Esophagus muscularis mucosa (tissue), 4 donors: Measurements from ENCODE around the gene ZFYVE28. TPM values are rescaled to one million over a fixed set of nuclear protein-coding genes. Genes with fewer than 3 reads are reported as not detected.

Experiments used
- DNase-seq: peaks from one replicate; pipeline ENCODE4 v3.0.0-alpha.2; 2017; ENCODE audit errors: extremely low spot score
- H3K27ac ChIP-seq, 4 donors: fragments of 200-600 bp; sonication (generic); replicated peaks in 1 of 4; 1 replicate in 3 of 4; 2 replicates in 1 of 4; pipeline ENCODE4 v1.5.1; 2016 to 2019; ENCODE audit warnings: mild to moderate bottlenecking in 1 of 4
- H3K27me3 ChIP-seq, 4 donors: fragments of 200-600 bp; sonication (generic); one replicate each; pipeline versions ENCODE4 v1.5.1 to v1.6.0; 2016 to 2019
- H3K36me3 ChIP-seq, 4 donors: fragments of 200-600 bp; sonication (generic); one replicate each; pipeline ENCODE4 v1.5.1; 2016 to 2019
- H3K4me1 ChIP-seq, 4 donors: fragments of 200-600 bp; sonication (generic); one replicate each; pipeline ENCODE4 v1.5.1; 2016 to 2019
- H3K4me3 ChIP-seq, 4 donors: fragments of 200-600 bp; sonication (generic); 1 replicate in 2 of 4; 2 replicates in 2 of 4; pipeline ENCODE4 v1.5.1; 2016 to 2019; ENCODE audit warnings: mild to moderate bottlenecking in 4 of 4, moderate library complexity in 1 of 4
- H3K9me3 ChIP-seq, 4 donors: fragments of 200-600 bp; sonication (generic); 1 replicate in 3 of 4; 2 replicates in 1 of 4; pipeline ENCODE4 v1.5.1; 2016 to 2019
- EP300 ChIP-seq: sonication (generic); formaldehyde crosslinking; IDR thresholded peaks from one replicate; pipeline ENCODE4 v1.6.1; 2017; ENCODE audit warnings: antibody characterized with exemption
- POLR2A ChIP-seq: fragments of 450-650 bp; IDR thresholded peaks from one replicate; pipeline ENCODE4 v1.6.1; 2017; ENCODE audit warnings: antibody characterized with exemption, moderate library complexity, mild to moderate bottlenecking, low read depth
- POLR2AphosphoS5 ChIP-seq, 2 donors: sonication (generic); formaldehyde crosslinking; IDR thresholded peaks; one replicate each; pipeline ENCODE4 v1.6.1; 2017; ENCODE audit warnings: antibody characterized with exemption in 2 of 2
- WGBS: methylation state at CpG from one replicate; pipeline ENCODE4 v1.1.5; 2018; 5-methylcytosine and 5-hydroxymethylcytosine counted together
- intact Hi-C: fragments of 100-400 bp; cut with DNase I; formaldehyde crosslinking; loops from one replicate; pipeline ENCODE4 v1.15.1; 2023
- total RNA-seq, 4 donors: library from RNA; depleted of rRNA; stranded (reverse); fragments of >200 nt; gene quantifications; one replicate each; pipeline versions ENCODE4 v1.1.0 to v1.2.1, GENCODE V29; 2016
- TF ChIP-seq, protein P1 (sequence below), 3 experiments: fragments of 200-600 bp in 2 of 3; fragments of 450-650 bp in 1 of 3; sonication (generic) in 2 of 3; IDR thresholded peaks; one replicate each; pipeline ENCODE4 v1.5.1; 2017 to 2019; ENCODE audit warnings: antibody characterized with exemption in 3 of 3, mild to moderate bottlenecking in 2 of 3, moderate library complexity in 1 of 3

Gene ZFYVE28
- total RNA-seq, 4 donors from 2014 or later: 4.5 to 13.4 (median 8.4) TPM

DNA sequence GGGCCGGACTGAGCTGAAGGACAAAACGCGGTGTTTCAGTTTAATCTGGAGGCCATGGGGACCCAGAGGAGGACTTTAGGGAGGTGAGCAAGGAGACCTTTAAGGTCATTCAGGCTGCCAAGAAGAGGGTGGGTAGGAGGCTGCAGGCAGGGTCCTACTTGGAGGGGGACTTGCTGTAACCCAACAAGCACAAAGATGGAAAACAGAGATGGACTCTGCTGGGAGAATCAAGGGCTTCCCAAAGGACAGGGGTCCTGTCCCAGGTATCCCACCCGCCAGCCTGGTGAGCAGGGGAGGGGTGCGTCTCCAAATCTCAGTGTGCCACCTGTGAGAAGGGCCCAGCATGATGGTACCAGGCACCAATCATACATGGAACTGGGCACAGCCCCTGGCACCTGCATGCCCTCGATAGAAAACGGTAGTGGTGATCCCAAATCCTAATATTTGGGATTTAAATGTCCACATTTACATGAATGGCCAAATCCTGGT, 172.6 kb downstream of the ZFYVE28 start:
- H3K27me3 ChIP-seq: no peaks in the 10 kb centered on the region
- TF ChIP-seq POLR2A: no peak
- TF ChIP-seq POLR2AphosphoS5 (IDR thresholded peaks at IDR 0.05): no peak
- no peak for TF ChIP-seq EP300
- TF ChIP-seq, protein P1, sequence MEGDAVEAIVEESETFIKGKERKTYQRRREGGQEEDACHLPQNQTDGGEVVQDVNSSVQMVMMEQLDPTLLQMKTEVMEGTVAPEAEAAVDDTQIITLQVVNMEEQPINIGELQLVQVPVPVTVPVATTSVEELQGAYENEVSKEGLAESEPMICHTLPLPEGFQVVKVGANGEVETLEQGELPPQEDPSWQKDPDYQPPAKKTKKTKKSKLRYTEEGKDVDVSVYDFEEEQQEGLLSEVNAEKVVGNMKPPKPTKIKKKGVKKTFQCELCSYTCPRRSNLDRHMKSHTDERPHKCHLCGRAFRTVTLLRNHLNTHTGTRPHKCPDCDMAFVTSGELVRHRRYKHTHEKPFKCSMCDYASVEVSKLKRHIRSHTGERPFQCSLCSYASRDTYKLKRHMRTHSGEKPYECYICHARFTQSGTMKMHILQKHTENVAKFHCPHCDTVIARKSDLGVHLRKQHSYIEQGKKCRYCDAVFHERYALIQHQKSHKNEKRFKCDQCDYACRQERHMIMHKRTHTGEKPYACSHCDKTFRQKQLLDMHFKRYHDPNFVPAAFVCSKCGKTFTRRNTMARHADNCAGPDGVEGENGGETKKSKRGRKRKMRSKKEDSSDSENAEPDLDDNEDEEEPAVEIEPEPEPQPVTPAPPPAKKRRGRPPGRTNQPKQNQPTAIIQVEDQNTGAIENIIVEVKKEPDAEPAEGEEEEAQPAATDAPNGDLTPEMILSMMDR (IDR thresholded peaks at IDR 0.05): no peak
- peaks cover 25 to 45% (median 42%) of the 10 kb centered on the region in 4 donors for H3K36me3 ChIP-seq
- no peaks in the 10 kb centered on the region for H3K9me3 ChIP-seq
- intact Hi-C loops: no loop called here
- peak overlapping the region in 3 of 4 donors; percentile 23 to 49 (median 29) for H3K27ac ChIP-seq
- WGBS: 89% methylated on average over 7 of the region's 7 CpGs
- DNase-seq: no peak
- H3K4me1 ChIP-seq: peaks cover 23 to 49% (median 42%) of the 10 kb centered on the region in 4 donors
- no peak overlapping the region for H3K4me3 ChIP-seq

DNA sequence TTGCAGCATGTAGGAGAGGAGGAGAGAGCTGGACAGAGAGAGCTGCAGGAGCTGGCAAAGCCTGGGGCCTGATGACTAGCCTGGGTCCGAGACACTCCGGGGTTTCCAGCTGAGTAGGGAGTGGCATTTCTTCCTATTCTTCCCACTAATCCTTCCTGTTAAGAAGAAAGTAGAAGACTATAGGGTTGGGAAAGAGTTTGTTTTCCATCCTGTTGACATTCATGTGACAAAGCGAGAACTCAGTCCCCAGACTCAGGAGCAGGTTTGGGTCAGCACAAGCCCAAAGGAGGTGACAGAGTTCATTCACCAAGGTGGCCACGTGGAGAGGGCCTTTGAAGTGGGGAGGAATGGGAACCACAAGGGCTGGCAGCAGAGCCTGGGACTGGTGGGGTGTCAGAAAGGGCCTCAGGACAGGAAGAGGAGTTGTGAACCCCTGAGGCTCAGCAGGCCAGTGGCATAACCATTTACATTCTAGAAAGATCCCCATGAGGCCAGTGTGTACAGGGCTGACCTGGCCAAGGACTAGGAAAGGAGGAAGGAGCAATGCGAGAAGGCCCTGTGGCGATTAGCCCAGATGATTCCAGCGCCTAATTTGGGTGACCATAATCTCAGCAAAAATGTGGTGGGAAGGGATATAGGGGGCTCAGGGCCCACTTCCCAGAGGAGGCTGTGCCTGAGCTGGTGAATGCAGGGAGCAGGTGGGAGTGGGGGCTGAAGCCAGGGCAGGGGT, 173.2 kb downstream of the ZFYVE28 start:
- H3K27me3 ChIP-seq: no peaks in the 10 kb centered on the region
- WGBS: 54% methylated on average over 7 of the region's 7 CpGs
- H3K36me3 ChIP-seq: peaks cover 19 to 38% (median 36%) of the 10 kb centered on the region in 4 donors
- no peak overlapping the region for H3K4me3 ChIP-seq
- peak overlapping the region in 3 of 4 donors; percentile 29 to 49 (median 35) for H3K27ac ChIP-seq
- TF ChIP-seq POLR2A: no peak
- intact Hi-C loops: no loop called here
- DNase-seq: no peak
- H3K9me3 ChIP-seq: no peaks in the 10 kb centered on the region
- peaks cover 29 to 55% (median 48%) of the 10 kb centered on the region in 4 donors for H3K4me1 ChIP-seq

DNA sequence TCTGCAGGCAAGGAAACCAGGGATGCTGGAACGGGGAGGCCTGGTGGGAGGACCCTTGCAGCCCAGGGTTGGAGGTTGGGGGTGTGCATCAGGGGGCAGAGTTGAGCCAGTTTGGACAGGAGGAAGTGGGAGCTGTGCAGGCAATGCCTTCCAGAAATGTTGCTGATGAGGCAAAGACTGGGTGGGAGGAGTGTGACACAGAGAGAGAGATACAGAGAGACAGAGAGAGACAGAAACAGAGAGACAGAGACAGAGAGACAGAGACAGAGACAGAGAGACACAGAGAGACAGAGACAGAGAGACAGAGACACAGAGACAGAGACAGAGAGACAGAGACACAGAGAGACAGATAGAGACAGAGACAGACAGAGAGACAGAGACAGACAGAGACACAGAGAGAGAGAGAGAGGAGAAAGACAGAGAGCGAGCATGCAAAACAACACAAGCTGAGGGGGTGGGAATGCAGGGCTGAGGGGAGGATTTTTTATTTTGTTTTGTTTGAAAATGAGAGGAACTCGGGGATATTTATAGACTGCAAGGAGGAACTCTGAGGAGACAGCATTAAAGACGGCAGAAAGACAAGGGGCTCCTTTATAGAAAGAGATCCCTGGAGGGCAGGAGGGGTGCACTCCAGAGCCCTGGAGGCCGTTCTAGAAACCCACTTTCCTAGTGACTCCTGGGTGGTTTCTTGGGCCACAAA, 174.6 kb downstream of the ZFYVE28 start:
- DNase-seq: no peak
- H3K27me3 ChIP-seq: no peaks in the 10 kb centered on the region
- no peaks in the 10 kb centered on the region for H3K9me3 ChIP-seq
- intact Hi-C loops: loop anchor here (2.0 to 5.0 kb wide), 3 partner anchors 17 to 218 kb away; partner anchors contain the start of genes CFAP99 and ZFYVE28
- peaks cover 43 to 69% (median 62%) of the 10 kb centered on the region in 4 donors for H3K4me1 ChIP-seq
- H3K4me3 ChIP-seq: no peak overlapping the region
- H3K36me3 ChIP-seq: peaks cover 5 to 25% (median 22%) of the 10 kb centered on the region in 4 donors
- H3K27ac ChIP-seq: peak overlapping the region; percentile 29 to 49 (median 40)
- 25% methylated on average over 5 of the region's 5 CpGs for WGBS
- TF ChIP-seq POLR2A: no peak
- TF ChIP-seq, protein P1 (IDR thresholded peaks at IDR 0.05): peak in 1 of 3 experiments; percentile 29
- no peak for TF ChIP-seq EP300

DNA sequence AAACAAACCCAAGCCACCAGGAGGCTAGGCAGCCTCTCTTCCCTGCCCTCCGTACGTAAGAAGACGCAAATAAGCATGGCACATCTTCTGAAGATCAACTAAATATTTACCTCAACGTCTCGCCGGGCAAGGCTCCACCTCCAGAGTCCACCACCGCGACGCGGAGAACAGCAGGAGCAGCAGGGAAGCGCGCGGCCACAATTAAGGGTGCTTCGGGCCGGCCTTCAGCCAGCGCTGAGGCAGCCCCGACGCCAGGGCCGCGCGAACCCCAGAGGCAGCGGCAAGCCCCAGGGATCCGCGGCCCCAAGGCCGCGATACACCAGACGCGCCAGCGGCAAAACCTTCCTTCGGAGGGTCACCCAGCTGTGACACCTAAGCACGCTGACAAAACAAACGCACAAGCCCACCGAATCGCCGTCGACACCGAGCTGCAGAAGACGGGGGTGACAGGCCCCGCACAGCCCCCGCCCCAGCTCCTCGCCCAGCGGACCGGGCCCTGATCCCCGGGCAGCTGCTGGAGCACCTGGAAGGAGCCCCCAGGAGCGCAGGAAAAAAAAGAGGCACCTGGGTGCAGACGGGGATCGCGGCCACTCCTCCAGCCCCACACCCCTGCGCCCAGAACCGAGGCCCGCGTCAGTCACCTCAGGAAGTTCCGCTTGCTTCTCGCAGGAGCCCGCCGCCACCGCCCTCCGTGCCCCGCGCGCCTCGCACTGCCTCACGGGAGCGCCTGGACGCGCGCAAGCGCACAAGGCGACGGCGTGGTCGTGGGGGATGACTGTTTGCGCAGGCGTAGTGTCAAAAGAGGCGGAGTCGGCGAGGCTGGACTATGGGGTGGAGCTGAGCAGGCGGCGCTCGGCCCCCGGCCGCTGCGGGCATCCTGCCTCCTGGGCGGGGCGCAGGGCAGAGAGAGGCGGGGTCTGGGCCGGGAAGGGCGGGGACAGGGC, 176.8 kb downstream of the ZFYVE28 start, which contains the start of the genes HAUS3 and POLN:
Gene HAUS3 (minus strand): TSS at position 712 of the 944 bp plus-strand sequence. CDS start 1,175 bp downstream, outside the sequence.
Gene POLN (minus strand): TSS at position 712 of the 944 bp plus-strand sequence. CDS start 12,890 bp downstream, outside the sequence.
- peak within 1 kb of the TSS; percentile 77 to 89 (median 82) for H3K27ac ChIP-seq
- no peaks in the 10 kb centered on the region for H3K9me3 ChIP-seq
- H3K4me1 ChIP-seq: peaks cover 51 to 90% (median 82%) of the 10 kb centered on the region in 4 donors
- peaks cover 0 to 14% (median 7%) of the 10 kb centered on the region in 4 donors for H3K36me3 ChIP-seq
- peak; percentile 94 to 99 for TF ChIP-seq POLR2AphosphoS5 (IDR thresholded peaks at IDR 0.05)
- TF ChIP-seq, protein P1 (IDR thresholded peaks at IDR 0.05): no peak
- TF ChIP-seq POLR2A: peak; percentile 65
- no peak for TF ChIP-seq EP300
- intact Hi-C loops: loop anchor here (2.0 to 5.0 kb wide), 3 partner anchors 19 to 221 kb away; partner anchors contain the start of genes CFAP99 and ZFYVE28
- peak; percentile 99 for DNase-seq
- H3K4me3 ChIP-seq: peak within 1 kb of the TSS; percentile 75 to 94 (median 84)
- under 1% methylated on average over 31 of the region's 88 CpGs for WGBS
- no peaks in the 10 kb centered on the region for H3K27me3 ChIP-seq
